Suppressor macrophage (primary cell): ENCODE measurements around the gene PRKCB.
"Not testable (repeated sequence)": the region's sequence is repeated elsewhere in the genome, so short reads cannot be mapped to it uniquely, and the experiment has no call there.

Source experiments
- DNase-seq, 4 experiments: peaks; one replicate each; pipeline ENCODE4 v3.0.0-alpha.2; 2020 to 2022

PRKCB gene

GRCh38 chr16:24101431-24101830 is 265.6 kb downstream of the PRKCB start:
- no peak for DNase-seq

DNA sequence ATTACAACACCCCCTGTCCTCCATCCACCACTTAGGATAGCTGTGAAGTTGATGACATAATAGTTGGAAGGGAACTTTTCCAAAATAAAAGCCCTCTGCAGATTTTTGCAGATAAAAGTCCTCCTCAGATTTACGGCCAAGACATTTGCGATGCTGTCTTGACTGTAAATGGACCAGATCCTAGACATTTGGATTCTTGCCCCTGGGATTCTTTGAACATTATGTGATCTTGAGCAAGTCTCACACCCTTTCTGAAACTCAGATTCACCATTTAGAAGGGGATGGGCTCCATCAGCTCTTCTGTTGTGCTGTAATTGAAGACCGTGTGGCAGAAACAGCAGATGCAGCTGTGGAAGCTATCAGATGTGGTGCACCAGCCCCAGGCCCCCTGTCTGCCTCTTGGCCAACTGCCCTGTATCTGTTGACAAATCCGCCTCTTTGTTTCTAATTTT is 266.5 kb downstream of the PRKCB start:
- DNase-seq: no peak

DNA sequence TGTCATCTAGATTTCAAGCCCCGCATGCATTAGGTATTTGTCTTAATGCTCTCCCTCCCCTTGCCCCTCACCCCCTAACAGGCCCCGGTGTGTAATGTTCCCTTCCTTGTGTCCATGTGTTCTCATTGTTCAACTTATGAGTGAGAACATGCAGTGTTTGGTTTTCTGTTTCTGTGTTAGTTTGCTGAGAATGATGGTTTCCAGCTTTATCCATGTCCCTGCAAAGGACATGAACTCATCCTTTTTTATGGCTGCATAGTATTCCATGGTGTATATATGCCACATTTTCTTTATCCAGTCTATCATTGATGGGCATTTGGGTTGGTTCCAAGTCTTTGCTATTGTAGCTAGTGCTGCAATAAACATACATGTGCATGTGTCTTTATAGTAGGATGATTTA is 269.7 kb downstream of the PRKCB start:
- DNase-seq: not testable (repeated sequence)

- not testable (repeated sequence) for DNase-seq
Measured at GRCh38 chr16:24108090-24108489, 272.3 kb downstream of the PRKCB start.

DNA sequence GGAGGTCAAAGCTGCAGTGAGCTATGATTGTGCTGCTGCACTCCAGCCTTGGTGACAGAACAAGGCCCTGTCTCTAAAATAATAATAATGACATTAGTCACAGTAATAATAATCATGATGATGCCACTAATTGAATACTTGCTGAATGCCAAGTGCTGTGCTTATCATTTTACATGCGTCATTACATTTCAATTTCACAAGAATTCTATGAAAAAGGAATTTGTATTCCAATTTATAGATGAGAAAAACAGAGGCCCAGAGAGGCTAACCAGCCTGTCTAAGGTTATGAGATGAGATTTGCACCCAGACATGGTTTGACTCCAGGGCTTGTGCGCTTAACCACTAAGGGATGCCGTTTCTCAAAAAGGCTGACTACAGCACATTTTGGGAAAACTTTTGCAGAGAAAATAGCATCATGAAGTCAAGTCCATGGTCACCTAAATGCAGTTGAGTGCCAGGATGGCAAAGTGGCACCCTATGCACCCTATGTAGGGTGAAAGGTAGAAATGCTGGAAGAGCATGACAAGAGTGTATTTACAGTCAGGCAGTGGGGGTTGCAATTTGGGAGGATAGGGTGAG is 276.0 kb downstream of the PRKCB start:
- DNase-seq: no peak

DNA sequence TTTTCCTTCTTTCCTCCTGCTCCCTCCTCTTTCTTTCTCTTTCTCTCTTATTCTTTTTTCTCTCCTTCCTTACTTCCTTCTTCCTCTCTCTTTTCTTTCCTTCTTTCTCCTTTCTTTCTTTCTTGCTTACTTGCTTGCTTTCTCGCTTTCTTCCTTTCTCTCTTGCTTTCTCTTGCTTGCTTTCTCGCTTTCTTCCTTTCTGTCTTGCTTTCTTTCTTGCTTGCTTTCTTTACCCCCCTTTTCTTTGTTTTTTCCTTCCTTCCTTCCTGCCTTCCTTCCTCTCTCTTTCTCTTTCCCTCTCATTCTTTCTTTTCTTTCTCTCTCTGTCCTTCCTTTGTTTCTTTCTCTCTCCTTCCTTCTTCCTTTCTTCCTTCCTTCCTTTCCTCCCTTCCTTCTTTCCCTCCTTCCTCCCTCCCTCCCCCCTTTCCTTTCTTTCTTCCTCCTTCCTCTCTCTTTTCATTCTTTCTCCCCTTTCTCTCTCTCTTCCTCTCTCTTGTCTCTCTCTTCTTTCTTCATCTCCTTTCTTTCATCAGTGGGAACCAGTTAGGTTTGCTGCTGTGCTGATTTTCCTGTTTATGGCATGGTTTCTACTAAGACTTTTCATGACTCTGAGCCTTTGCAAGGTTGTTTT is 277.4 kb downstream of the PRKCB start:
- DNase-seq: no peak

DNA sequence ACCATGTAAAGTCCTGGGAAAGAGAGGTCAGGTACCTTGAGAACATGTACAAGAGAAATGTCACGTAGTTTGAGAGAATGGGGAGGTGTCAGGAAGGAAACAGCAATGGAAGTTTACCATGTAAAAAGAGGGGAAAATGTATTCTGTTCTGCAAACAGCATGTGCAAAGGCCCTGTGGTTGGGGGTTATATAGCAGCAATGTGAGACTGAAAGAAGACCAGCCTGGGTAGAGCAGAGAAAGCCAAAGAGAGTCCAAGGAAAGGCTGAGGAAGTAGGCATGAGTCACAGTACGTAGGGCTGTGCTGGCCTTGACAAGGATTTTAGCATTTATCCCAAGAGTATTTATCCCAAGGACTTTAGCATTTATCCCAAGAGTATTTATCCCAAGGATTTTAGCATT is 279.1 kb downstream of the PRKCB start:
- peak in 1 of 4 experiments; percentile 2 for DNase-seq

DNA sequence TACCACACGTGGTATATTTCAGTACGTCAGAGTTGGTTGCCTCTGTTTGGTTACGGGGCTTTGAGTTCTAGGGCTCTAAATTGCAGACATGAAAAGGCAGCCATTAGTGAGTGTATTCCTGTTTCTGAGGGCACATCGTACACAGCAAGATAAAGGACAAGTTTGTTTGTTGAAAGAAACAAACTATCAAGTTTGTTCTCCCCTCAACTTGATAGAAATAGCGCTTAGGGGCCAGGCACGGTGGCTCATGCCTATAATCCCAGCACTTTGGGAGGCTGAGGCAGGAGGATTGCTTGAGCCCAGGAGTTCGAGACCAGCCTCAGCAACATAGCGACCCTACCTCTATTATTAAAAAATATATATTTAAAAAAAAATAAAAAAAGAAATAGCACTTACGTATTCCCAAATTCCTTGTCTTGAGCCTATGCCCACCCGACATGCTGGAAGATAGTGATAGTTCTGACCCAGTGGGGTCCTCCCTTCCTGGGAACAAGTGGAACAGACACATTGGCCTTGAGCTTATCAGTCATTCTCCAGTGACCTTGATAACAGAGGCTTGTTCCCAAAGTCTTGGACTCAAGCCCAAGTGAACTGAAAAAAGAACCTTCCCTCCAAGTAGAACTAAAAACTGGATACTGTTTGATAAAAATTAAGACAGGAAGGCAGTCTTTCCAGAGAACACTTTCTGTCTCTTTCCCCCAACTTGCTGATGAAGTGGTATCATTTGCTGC is 280.4 kb downstream of the PRKCB start:
- DNase-seq: no peak

DNA sequence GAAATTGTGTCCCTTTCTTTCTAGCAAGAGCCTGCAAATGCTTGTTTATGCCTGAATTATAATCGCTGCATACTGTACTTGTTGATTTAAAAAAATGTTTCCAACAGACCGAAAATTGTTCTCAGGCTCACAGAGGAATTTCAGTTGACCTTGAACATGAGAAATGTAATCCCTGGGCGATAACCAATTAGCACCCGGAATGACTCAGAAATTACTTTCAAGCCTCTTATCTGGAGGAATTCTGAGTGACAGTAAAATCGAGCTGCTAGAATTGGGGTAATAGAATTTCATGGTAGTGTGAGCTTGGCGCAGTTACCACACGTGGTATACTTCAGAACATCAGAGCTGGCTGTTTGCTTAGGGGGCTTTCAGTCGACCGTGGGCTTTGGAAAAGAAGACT is 281.2 kb downstream of the PRKCB start:
- DNase-seq: no peak

DNA sequence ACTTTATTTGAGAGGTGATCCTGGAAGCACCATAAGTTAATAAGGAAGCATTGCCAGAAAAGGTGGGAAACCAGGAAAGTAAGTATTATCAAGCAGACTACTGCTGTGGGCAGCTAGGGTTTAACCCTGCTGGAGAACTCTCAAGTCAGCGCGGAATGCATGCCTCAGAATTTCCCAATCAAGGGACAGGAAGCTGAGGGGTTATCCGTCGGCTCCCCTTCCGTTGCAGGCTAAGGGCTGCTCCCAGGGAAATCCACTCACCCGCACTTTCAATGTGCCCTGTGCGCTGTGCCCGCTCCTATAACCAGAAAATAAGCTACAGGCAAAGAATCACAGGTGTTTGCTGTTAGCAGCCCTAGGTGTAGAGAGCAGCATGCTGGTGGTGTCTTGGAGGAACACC is 281.9 kb downstream of the PRKCB start:
- no peak for DNase-seq

- no peak for DNase-seq
Measured at GRCh38 chr16:24118126-24118821, 282.5 kb downstream of the PRKCB start.

GRCh38 chr16:24119807-24120206 is 284.0 kb downstream of the PRKCB start:
- no peak for DNase-seq

DNA sequence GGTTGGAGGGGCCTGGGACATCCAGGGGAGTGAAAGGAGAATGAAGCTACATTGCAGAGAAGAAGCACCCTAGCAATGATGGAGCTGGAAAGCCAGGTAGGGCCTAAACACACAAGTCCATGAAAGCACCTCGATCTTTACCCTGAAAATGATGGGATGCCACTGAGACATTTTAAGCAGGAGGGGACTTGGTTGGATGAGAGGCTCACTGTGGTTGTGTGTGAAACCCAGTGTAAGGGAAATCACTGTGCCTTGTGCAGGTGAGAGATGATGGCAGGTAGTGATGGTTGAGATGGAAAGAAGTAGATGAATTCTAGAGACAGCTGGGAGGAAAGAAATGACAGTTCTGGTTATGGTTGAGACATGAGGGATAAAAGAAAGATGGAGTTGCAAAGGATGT is 287.5 kb downstream of the PRKCB start:
- no peak for DNase-seq

- DNase-seq: no peak
Measured at GRCh38 chr16:24124291-24124690, 288.5 kb downstream of the PRKCB start.

- DNase-seq: no peak
Measured at GRCh38 chr16:24125214-24125613, 289.4 kb downstream of the PRKCB start.

GRCh38 chr16:24129412-24129918 is 293.7 kb downstream of the PRKCB start:
- DNase-seq: no peak

DNA sequence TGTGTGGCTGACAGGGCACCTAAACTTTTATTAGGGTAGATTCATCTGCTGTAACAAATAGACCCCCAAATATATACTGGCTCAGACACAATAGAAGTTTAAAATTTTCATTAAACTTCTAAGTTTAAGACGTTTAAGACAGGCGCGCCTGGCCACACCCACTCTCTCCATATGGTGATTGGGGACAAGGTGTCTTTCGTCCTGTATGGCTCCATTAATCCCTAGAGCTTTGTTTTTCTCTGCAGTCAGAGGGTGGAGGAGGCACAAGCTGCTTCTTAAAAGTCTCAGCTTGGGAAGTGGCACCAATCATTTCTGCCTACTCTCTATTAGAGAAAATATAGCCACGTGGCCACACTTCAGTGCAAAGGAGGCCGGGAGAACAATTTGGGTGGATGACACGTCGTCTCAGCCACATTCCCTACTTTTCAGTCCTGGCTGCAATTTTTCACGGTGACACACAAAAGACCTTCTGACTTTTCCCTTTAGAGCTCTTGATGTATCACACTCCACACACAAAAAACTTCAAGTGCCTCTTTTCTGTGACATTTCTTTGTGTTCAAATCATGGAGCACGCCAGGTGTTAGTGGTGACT is 294.8 kb downstream of the PRKCB start:
- DNase-seq: no peak

GRCh38 chr16:24131294-24131693 is 295.5 kb downstream of the PRKCB start:
- no peak for DNase-seq

DNA sequence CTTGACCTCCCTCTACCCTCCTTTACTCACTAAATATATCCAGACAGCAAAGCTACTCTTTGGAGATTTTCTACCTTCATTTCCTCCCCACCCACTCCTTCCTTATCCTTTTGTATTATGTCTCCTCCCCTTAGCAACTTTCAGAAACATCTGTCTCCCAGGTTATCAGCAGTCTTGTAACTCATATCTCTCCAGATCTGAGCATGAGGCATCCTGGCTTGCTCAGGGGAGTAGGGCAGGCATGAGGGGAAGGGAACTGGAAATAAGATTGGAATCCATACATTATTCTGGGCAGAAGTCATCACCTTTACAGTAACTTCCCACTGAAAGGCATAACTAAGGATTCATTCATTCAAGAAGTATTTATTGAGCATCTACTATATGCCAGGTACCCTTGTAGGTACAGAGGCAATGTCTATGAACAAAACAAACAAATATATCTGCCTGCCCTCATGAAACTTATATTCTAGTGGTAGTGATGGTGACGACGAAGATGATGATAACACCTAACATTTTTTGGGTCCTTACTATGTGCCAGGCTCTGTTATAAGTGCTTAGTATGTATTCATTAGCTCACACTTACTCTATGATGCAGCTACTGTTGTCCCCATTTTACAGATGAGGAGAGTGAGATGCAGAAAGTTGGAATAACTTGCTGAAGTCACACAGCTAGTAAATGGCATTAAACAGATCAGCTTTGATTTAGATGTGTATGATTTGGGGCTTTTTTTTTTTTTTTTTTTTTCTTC is 296.4 kb downstream of the PRKCB start:
- DNase-seq: no peak

- no peak for DNase-seq
Measured at GRCh38 chr16:24132797-24133155, 297.0 kb downstream of the PRKCB start.

DNA sequence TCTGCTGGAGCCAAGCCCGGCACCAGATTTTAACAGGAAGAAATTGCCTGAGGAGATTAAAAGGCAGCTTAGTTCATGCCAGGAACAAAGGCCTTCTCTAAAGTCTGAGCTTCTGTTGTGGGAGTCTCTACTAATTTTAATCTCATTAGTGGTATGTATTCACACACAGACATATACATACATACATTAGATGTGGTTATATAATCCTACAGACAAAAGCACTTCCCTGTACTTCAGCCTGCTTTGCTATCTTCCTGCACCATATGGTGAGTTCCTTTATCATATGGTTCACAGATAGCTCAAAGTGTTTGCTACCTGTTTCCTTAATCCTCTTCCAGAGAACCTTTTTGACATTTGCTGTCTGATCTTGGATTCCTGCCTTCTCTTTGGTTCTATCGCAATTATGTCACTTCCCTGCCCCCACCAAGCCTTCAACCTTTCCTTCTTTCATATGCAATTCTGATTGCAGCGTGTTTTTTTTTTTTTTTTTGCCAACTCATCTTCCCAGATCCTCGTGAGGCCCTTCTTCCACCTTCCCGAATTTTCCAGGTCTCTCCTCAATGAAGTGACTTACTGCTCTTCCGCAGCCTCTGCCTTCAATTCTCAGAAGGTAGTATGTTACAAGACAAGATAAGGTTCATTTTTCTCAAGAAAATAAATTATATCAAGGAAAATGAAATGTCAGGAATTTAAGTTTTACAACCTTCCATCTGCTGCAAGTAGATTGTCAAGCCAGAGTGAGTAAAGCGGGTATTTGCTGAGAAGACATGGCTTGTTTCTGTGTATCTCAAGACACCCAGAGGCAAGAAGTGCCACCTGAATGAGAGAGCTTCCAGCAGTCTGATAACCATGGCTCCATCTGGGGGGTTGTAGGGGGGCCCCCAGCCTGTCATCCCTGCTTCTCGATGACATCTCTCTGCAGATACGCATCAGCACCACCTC is 300.1 kb downstream of the PRKCB start:
- DNase-seq: no peak
